IMR-90 (cell line): ENCODE measurements around the gene TBC1D8. TPM values are rescaled to one million over a fixed set of nuclear protein-coding genes. Genes with fewer than 3 reads are reported as not detected.

Experiments used
- ATAC-seq: fragments of 200-7000 bp; cut with Tn5 transposase; 2 replicates; pipeline ENCODE4 v1.9.1; 2020; ENCODE audit warnings: low read depth, mild to moderate bottlenecking, moderate library complexity
- BruUV-seq: library from RNA; stranded (reverse); fragments of 400-500 nt; replicated peaks from 2 replicates; lab custom pipeline; 2021; lab: Mats Ljungman, UMichigan
- CTCF ChIA-PET: fragments of 300-600 bp; formaldehyde crosslinking; extraction: SDS; loops from one replicate; lab custom pipeline; 2021; ENCODE audit warnings: antibody characterized with exemption; lab: Yijun Ruan, JAX
- POLR2A ChIA-PET: fragments of 300-600 bp; sonication (Branson Sonifier 250); formaldehyde crosslinking; loops from one replicate; lab custom pipeline; 2022; ENCODE audit warnings: antibody characterized with exemption; ENCODE audit not compliant: unreplicated experiment; lab: Charles Lee
- DNase-seq: peaks from one replicate; pipeline ENCODE4 v3.0.0; 2013
- H2AFZ ChIP-seq: replicated peaks from 2 replicates; pipeline ENCODE3; 2013; ENCODE audit warnings: low read length, mild to moderate bottlenecking; ENCODE audit not compliant: poor library complexity
- H2AK5ac ChIP-seq: 2 replicates; pipeline ENCODE4 v1.6.1; 2013; ENCODE audit warnings: low read depth, low read length, inconsistent platforms
- H2AK9ac ChIP-seq: replicated peaks from 2 replicates; pipeline ENCODE3; 2013; ENCODE audit warnings: mild to moderate bottlenecking, low read depth, low read length, moderate library complexity; ENCODE audit not compliant: poor library complexity
- H2BK120ac ChIP-seq: 2 replicates; pipeline ENCODE4 v1.6.1; 2013; ENCODE audit warnings: low read depth, low read length, inconsistent platforms
- H2BK15ac ChIP-seq: 3 replicates; pipeline ENCODE4 v1.6.1; 2013; ENCODE audit warnings: low read depth, low read length, inconsistent platforms
- H2BK20ac ChIP-seq: 2 replicates; pipeline ENCODE4 v1.6.1; 2013; ENCODE audit warnings: low read depth, mild to moderate bottlenecking, inconsistent platforms, low read length, moderate library complexity
- H2BK5ac ChIP-seq: 2 replicates; pipeline ENCODE4 v1.6.1; 2013; ENCODE audit warnings: mild to moderate bottlenecking, low read depth, low read length, inconsistent platforms; ENCODE audit not compliant: poor library complexity, severe bottlenecking
- H3K14ac ChIP-seq: replicated peaks from 2 replicates; pipeline ENCODE4 v1.6.1; 2013; ENCODE audit warnings: low read depth, low read length, inconsistent platforms
- H3K18ac ChIP-seq: 2 replicates; pipeline ENCODE4 v1.6.1; 2013; ENCODE audit warnings: low read depth, low read length, control low read depth
- H3K23ac ChIP-seq: 2 replicates; pipeline ENCODE4 v1.6.1; 2013; ENCODE audit warnings: low read depth, low read length, inconsistent platforms
- H3K27ac ChIP-seq: 2 replicates; pipeline ENCODE4 v1.5.1; 2013; ENCODE audit warnings: mild to moderate bottlenecking, control low read depth, low read length; ENCODE audit not compliant: insufficient read depth
- H3K27me3 ChIP-seq: 2 replicates; pipeline ENCODE4 v1.6.1; 2013; ENCODE audit warnings: low read length; ENCODE audit not compliant: control insufficient read depth, insufficient read depth
- H3K36me3 ChIP-seq: 2 replicates; pipeline ENCODE4 v1.6.1; 2013; ENCODE audit warnings: low read length, mixed read lengths; ENCODE audit not compliant: control insufficient read depth, insufficient read depth
- H3K4ac ChIP-seq: 2 replicates; pipeline ENCODE4 v1.6.1; 2013; ENCODE audit warnings: low read depth, low read length, inconsistent platforms
- H3K4me1 ChIP-seq: 2 replicates; pipeline ENCODE4 v1.6.1; 2013; ENCODE audit warnings: low read length, mixed read lengths; ENCODE audit not compliant: control insufficient read depth, insufficient read depth
- H3K4me2 ChIP-seq: 2 replicates; pipeline ENCODE4 v1.6.1; 2013; ENCODE audit warnings: low read depth, mild to moderate bottlenecking, control low read depth, low read length, moderate library complexity
- H3K4me3 ChIP-seq: 2 replicates; pipeline ENCODE4 v1.5.1; 2013; ENCODE audit warnings: low read depth, mild to moderate bottlenecking, control low read depth, low read length, moderate library complexity; ENCODE audit not compliant: insufficient read depth
- H3K56ac ChIP-seq: 2 replicates; pipeline ENCODE4 v1.6.1; 2013; ENCODE audit warnings: low read length, inconsistent platforms; ENCODE audit not compliant: insufficient read depth; ENCODE audit errors: extremely low read depth
- H3K79me1 ChIP-seq, 2 experiments: 2 replicates each; pipeline ENCODE4 v1.6.1; 2013; ENCODE audit warnings: low read length in 2 of 2, inconsistent platforms in 1 of 2, low read depth in 1 of 2
- H3K9ac ChIP-seq: 2 replicates; pipeline ENCODE4 v1.6.1; 2013; ENCODE audit warnings: low read depth, low read length, control low read depth
- H3K9me1 ChIP-seq: 2 replicates; pipeline ENCODE4 v1.6.1; 2013; ENCODE audit warnings: low read length, inconsistent platforms; ENCODE audit not compliant: insufficient read depth
- H3K9me3 ChIP-seq: 2 replicates; pipeline ENCODE4 v1.6.1; 2013; ENCODE audit warnings: low read length; ENCODE audit not compliant: control insufficient read depth, insufficient read depth
- H4K20me1 ChIP-seq: 2 replicates; pipeline ENCODE4 v1.6.1; 2013; ENCODE audit warnings: low read length, inconsistent platforms; ENCODE audit not compliant: insufficient read depth
- H4K5ac ChIP-seq: 2 replicates; pipeline ENCODE4 v1.6.1; 2013; ENCODE audit warnings: mild to moderate bottlenecking, low read depth, low read length, control low read depth
- H4K8ac ChIP-seq, 2 experiments: 2 replicates each; pipeline ENCODE4 v1.6.1; 2013; ENCODE audit warnings: low read depth in 2 of 2, low read length in 2 of 2, control low read depth in 1 of 2, inconsistent platforms in 1 of 2
- H4K91ac ChIP-seq: 2 replicates; pipeline ENCODE4 v1.6.1; 2013; ENCODE audit warnings: low read depth, low read length, inconsistent platforms; ENCODE audit not compliant: insufficient read depth
- CEBPB ChIP-seq: IDR thresholded peaks from 2 replicates; pipeline ENCODE4 v1.6.1; 2012; ENCODE audit warnings: low read depth, low read length, improper control_type of control experiment
- CHD1 ChIP-seq: IDR thresholded peaks from 2 replicates; pipeline ENCODE4 v1.6.1; 2012; ENCODE audit warnings: low read depth, low read length, improper control_type of control experiment
- FOS ChIP-seq: fragments of 150-350 bp; IDR thresholded peaks from 2 replicates; pipeline ENCODE4 v1.6.1; 2016; ENCODE audit warnings: low read depth, low read length
- POLR2A ChIP-seq: IDR thresholded peaks from 2 replicates; pipeline ENCODE4 v1.6.1; 2012; ENCODE audit warnings: mild to moderate bottlenecking, low read depth, low read length
- RAD21 ChIP-seq: IDR thresholded peaks from 2 replicates; pipeline ENCODE4 v1.6.1; 2012; ENCODE audit warnings: low read length, improper control_type of control experiment
- RFX5 ChIP-seq: IDR thresholded peaks from 2 replicates; pipeline ENCODE4 v1.8.0; 2012; ENCODE audit warnings: low read depth, mild to moderate bottlenecking, low read length, moderate library complexity
- WGBS, 2 experiments: methylation state at CpG; one replicate each; pipeline versions ENCODE4 v1.1.5 to v1.1.7; 2013; ENCODE audit warnings: missing lambda C conversion rate in 2 of 2; ENCODE audit not compliant: insufficient read length in 1 of 2; ENCODE audit errors: extremely low coverage in 2 of 2; 5-methylcytosine and 5-hydroxymethylcytosine counted together
- dilution Hi-C: fragments of 300-500 bp; cut with HindIII; formaldehyde crosslinking; loops from one replicate; pipeline ENCODE4 v1.14.3; 2018; ENCODE audit warnings: low sequenced_read_pairs; ENCODE audit not compliant: unreplicated experiment
- in situ Hi-C: fragments of 300-500 bp; cut with MboI; formaldehyde crosslinking; loops from 3 replicates; pipeline ENCODE4 v1.14.3; 2019; ENCODE audit warnings: low sequenced_read_pairs, inconsistent platforms, mixed read lengths
- intact Hi-C: fragments of 100-400 bp; cut with micrococcal nuclease; formaldehyde crosslinking; loops from 2 replicates; pipeline ENCODE4 v1.10.0; 2022
- polyA plus RNA-seq, 3 experiments: library from polyadenylated mRNA; depleted of rRNA; stranded (reverse); fragments of >200 nt; gene quantifications; 2 replicates each; pipeline ENCODE4 v1.2.3, GENCODE V29; 2012; ENCODE audit warnings: low replicate concordance in 1 of 3
- total RNA-seq: library from RNA; depleted of rRNA; stranded (reverse); fragments of >200 nt; gene quantifications from 2 replicates; pipeline ENCODE4 v1.2.3, GENCODE V29; 2012
- TF ChIP-seq, protein P1 (sequence below): fragments of 150-350 bp; IDR thresholded peaks from 2 replicates; pipeline ENCODE4 v1.6.1; 2017; ENCODE audit warnings: mild to moderate bottlenecking, antibody characterized with exemption, low read length, low read depth
- TF ChIP-seq, protein P2 (sequence below): fragments of 150-350 bp; IDR thresholded peaks from 2 replicates; pipeline ENCODE4 v1.6.1; 2016; ENCODE audit warnings: low read depth, mild to moderate bottlenecking, low read length, moderate library complexity, borderline replicate concordance

The TBC1D8 gene
- total and polyA plus RNA-seq, 2 of the 4 experiments (the other 2 are of a cell fraction), result 1.3 to 1.5 TPM

GRCh38 chr2:100968146-100969145 is 182.7 kb downstream of the TBC1D8 start:
- CTCF ChIA-PET, result interaction anchor here (0.6 kb wide), 1 partner anchor 74 kb away, joined by 4 read pairs; no protein-coding TSS in a partner anchor
- Histone ChIP-seq H3K27ac (no peak overlapping the region), H3K36me3 (peaks cover 27% of the 10 kb centered on the region), H3K27me3 (no peaks in the 10 kb centered on the region), H2BK20ac (no peak overlapping the region), H2BK120ac (no peak overlapping the region), H2BK15ac (no peak overlapping the region), H2AK9ac (no peak overlapping the region), H3K56ac (no peak overlapping the region), H3K9me3 (no peaks in the 10 kb centered on the region), H3K9ac (no peak overlapping the region), H4K20me1 (no peaks in the 10 kb centered on the region), H3K14ac (no peak overlapping the region), H3K4me2 (no peak overlapping the region), H2AK5ac (no peak overlapping the region), H2AFZ (no peak overlapping the region), H3K18ac (no peak overlapping the region), H4K91ac (no peak overlapping the region), H3K9me1 (peaks cover 6% of the 10 kb centered on the region; the same call in 1 of the 2 replicates), H2BK5ac (no peak overlapping the region), H3K4ac (no peak overlapping the region), H3K23ac (no peak overlapping the region), H4K5ac (no peak overlapping the region), H3K4me3 (no peak overlapping the region), H4K8ac (no peak overlapping the region), H3K79me1 (no peaks in the 10 kb centered on the region), H3K4me1 (no peaks in the 10 kb centered on the region)
- POLR2A ChIA-PET, result no interaction called here
- DNase-seq (no peak), ATAC-seq (no peak)
- dilution Hi-C loops, result no loop called here
- intact Hi-C loops, result no loop called here
- TF ChIP-seq CEBPB, result no peak
- no peak for TF ChIP-seq RFX5
- no peak for TF ChIP-seq RAD21
- no peak for TF ChIP-seq FOS
- TF ChIP-seq POLR2A, result no peak
- TF ChIP-seq, protein P1, sequence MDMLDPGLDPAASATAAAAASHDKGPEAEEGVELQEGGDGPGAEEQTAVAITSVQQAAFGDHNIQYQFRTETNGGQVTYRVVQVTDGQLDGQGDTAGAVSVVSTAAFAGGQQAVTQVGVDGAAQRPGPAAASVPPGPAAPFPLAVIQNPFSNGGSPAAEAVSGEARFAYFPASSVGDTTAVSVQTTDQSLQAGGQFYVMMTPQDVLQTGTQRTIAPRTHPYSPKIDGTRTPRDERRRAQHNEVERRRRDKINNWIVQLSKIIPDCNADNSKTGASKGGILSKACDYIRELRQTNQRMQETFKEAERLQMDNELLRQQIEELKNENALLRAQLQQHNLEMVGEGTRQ, result no peak
- TF ChIP-seq, protein P2, sequence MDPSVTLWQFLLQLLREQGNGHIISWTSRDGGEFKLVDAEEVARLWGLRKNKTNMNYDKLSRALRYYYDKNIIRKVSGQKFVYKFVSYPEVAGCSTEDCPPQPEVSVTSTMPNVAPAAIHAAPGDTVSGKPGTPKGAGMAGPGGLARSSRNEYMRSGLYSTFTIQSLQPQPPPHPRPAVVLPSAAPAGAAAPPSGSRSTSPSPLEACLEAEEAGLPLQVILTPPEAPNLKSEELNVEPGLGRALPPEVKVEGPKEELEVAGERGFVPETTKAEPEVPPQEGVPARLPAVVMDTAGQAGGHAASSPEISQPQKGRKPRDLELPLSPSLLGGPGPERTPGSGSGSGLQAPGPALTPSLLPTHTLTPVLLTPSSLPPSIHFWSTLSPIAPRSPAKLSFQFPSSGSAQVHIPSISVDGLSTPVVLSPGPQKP, result no peak
- no peak for TF ChIP-seq CHD1
- no TSS peak for BruUV-seq
- in situ Hi-C loops, result no loop called here
- WGBS, 2 experiments, result 92% methylated on average over 14 of the region's 28 CpGs; no CpG with 5 or more reads in 1 of the 2 experiments
